HepG2 (cell line): Measurements from ENCODE around the gene APLNR. TPM values are rescaled to one million over a fixed set of nuclear protein-coding genes. Genes with fewer than 3 reads are reported as not detected.

Source experiments
- ATAC-seq: fragments of 200-7000 bp; cut with Tn5 transposase; 3 replicates; pipeline ENCODE4 v1.9.1; 2020; ENCODE audit warnings: mild to moderate bottlenecking, moderate library complexity
- BruUV-seq: library from RNA; stranded (reverse); fragments of 400-500 nt; replicated peaks from 2 replicates; lab custom pipeline; 2021; lab: Mats Ljungman, UMichigan
- CTCF ChIA-PET: fragments of 300-600 bp; formaldehyde crosslinking; extraction: SDS; loops from one replicate; lab custom pipeline; 2021; ENCODE audit warnings: low total read pairs, inconsistent platforms, low intra/inter-chr PET ratio; lab: Yijun Ruan, JAX
- POLR2A ChIA-PET: fragments of 350-600 bp; sonication (Branson Sonifier 250); formaldehyde crosslinking; loops from one replicate; lab custom pipeline; 2020; ENCODE audit warnings: antibody characterized with exemption, inconsistent platforms; lab: Yijun Ruan, JAX
- DNase-seq: peaks from one replicate; pipeline ENCODE4 v3.0.0-alpha.2; 2015; ENCODE audit warnings: low spot score
- FAIRE-seq: peaks from 3 replicates; lab custom pipeline; 2011; peaks lifted over from hg19 to GRCh38; lab: Jason Lieb, UNC
- H2AFZ ChIP-seq: one replicate; pipeline ENCODE4 v1.6.1; 2011; ENCODE audit warnings: low read length, inconsistent platforms
- H3K27ac ChIP-seq: fragments of 300-600 bp; 3 replicates; pipeline ENCODE4 v1.8.0; 2011; ENCODE audit warnings: mixed run types, mild to moderate bottlenecking, mixed read lengths, low read length, inconsistent platforms; ENCODE audit not compliant: insufficient read depth; ENCODE audit errors: extremely low read length
- H3K27me3 ChIP-seq, 2 experiments: fragments of 200-600 bp in 1 of 2; 2 replicates in 1 of 2; 3 replicates in 1 of 2; pipeline versions ENCODE4 v1.6.0 to v1.8.0; 2011; ENCODE audit warnings: low read length in 2 of 2, mild to moderate bottlenecking in 2 of 2, moderate library complexity in 2 of 2, inconsistent platforms in 1 of 2; ENCODE audit not compliant: insufficient read depth in 2 of 2, control insufficient read depth in 1 of 2
- H3K36me3 ChIP-seq, 2 experiments: fragments of 200-600 bp in 1 of 2; replicated peaks in 1 of 2; 2 replicates in 1 of 2; 3 replicates in 1 of 2; pipeline versions ENCODE4 v1.5.1 to v1.8.0; 2011; ENCODE audit warnings: low read length in 2 of 2, inconsistent platforms in 1 of 2; ENCODE audit not compliant: insufficient read depth in 2 of 2, control insufficient read depth in 1 of 2
- H3K4me1 ChIP-seq: 2 replicates; pipeline ENCODE4 v1.5.1; 2012; ENCODE audit warnings: low read length, inconsistent platforms; ENCODE audit not compliant: insufficient read depth
- H3K4me2 ChIP-seq: 2 replicates; pipeline ENCODE4 v1.6.0; 2011; ENCODE audit warnings: low read depth, low read length, inconsistent platforms
- H3K4me3 ChIP-seq, 3 experiments: fragments of 200-600 bp in 1 of 3; sonication (generic), shearing (Covaris generic) in 1 of 3; replicated peaks in 1 of 3; 2 replicates each; pipeline ENCODE4 v1.5.1; 2011 to 2016; ENCODE audit warnings: low read length in 3 of 3, inconsistent platforms in 2 of 3, low read depth in 2 of 3, mild to moderate bottlenecking in 2 of 3, control low read depth in 1 of 3, mixed read lengths in 1 of 3; ENCODE audit not compliant: insufficient read depth in 1 of 3
- H3K79me2 ChIP-seq: one replicate; pipeline ENCODE4 v1.6.1; 2011; ENCODE audit warnings: low read length, inconsistent platforms; ENCODE audit not compliant: insufficient read depth
- H3K9ac ChIP-seq: 2 replicates; pipeline ENCODE4 v1.6.0; 2011; ENCODE audit warnings: mild to moderate bottlenecking, low read depth, low read length, inconsistent platforms; ENCODE audit not compliant: insufficient read depth
- H3K9me3 ChIP-seq: 2 replicates; pipeline ENCODE4 v1.5.1; 2012; ENCODE audit warnings: mild to moderate bottlenecking, low read length
- H4K20me1 ChIP-seq: 2 replicates; pipeline ENCODE4 v1.6.0; 2011; ENCODE audit warnings: inconsistent platforms, mild to moderate bottlenecking, low read length, moderate library complexity; ENCODE audit not compliant: insufficient read depth
- CBX1 ChIP-seq: IDR thresholded peaks from one replicate; pipeline ENCODE4 v1.6.1; 2016; ENCODE audit warnings: antibody characterized with exemption, low read depth
- CC2D1A ChIP-seq: sonication (generic); formaldehyde crosslinking; IDR thresholded peaks from 2 replicates; pipeline ENCODE4 v1.8.1; 2023; ENCODE audit warnings: mild to moderate bottlenecking, missing genetic modification reagents
- CEBPB ChIP-seq: IDR thresholded peaks from 2 replicates; pipeline ENCODE4 v1.6.1; 2011; ENCODE audit warnings: low read depth, low read length, improper control_type of control experiment, borderline replicate concordance
- ETV5 ChIP-seq: IDR thresholded peaks from 2 replicates; pipeline ENCODE4 v1.6.1; 2018; ENCODE audit warnings: missing biosample characterization, missing genetic modification reagents, inconsistent platforms, borderline replicate concordance
- HNF4A ChIP-seq: sonication (generic); formaldehyde crosslinking; IDR thresholded peaks from 2 replicates; pipeline ENCODE4 v1.4.0; 2020; ENCODE audit warnings: missing genetic modification reagents
- NFKBIZ ChIP-seq: IDR thresholded peaks from 2 replicates; pipeline ENCODE4 v1.6.1; 2018; ENCODE audit warnings: missing genetic modification reagents, missing compliant biosample characterization
- NR2F1 ChIP-seq, 2 experiments: fragments of 450-650 bp in 1 of 2; formaldehyde crosslinking in 1 of 2; IDR thresholded peaks; 2 replicates each; pipeline versions ENCODE4 v1.5.0 to v1.6.1; 2016 to 2020; ENCODE audit warnings: mild to moderate bottlenecking in 1 of 2, missing compliant biosample characterization in 1 of 2, missing genetic modification reagents in 1 of 2, moderate library complexity in 1 of 2
- NR2F6 ChIP-seq, 2 experiments: IDR thresholded peaks; 2 replicates each; pipeline ENCODE4 v1.6.1; 2016; ENCODE audit warnings: antibody characterized with exemption in 1 of 2, mild to moderate bottlenecking in 1 of 2
- PCBP1 ChIP-seq: fragments of 200-400 bp; formaldehyde crosslinking; IDR thresholded peaks from 2 replicates; pipeline ENCODE4 v1.6.1; 2017; ENCODE audit warnings: mild to moderate bottlenecking, low read depth, low read length, borderline replicate concordance
- SETDB1 ChIP-seq: sonication (generic); formaldehyde crosslinking; IDR thresholded peaks from 2 replicates; pipeline ENCODE4 v1.5.1; 2020; ENCODE audit warnings: missing genetic modification reagents, mild to moderate bottlenecking, borderline replicate concordance
- SOX13 ChIP-seq, 3 experiments: fragments of 450-650 bp in 1 of 3; sonication (generic) in 1 of 3; formaldehyde crosslinking in 1 of 3; IDR thresholded peaks in 2 of 3; conservative IDR thresholded peaks in 1 of 3; 2 replicates each; pipeline versions ENCODE4 v1.5.0 to v1.6.1; 2016 to 2020; ENCODE audit warnings: antibody characterized with exemption in 1 of 3, mild to moderate bottlenecking in 1 of 3, missing compliant biosample characterization in 1 of 3, missing genetic modification reagents in 1 of 3, moderate library complexity in 1 of 3
- SOX6 ChIP-seq, 2 experiments: fragments of 450-650 bp in 1 of 2; sonication (generic) in 1 of 2; formaldehyde crosslinking in 1 of 2; IDR thresholded peaks; 2 replicates each; pipeline versions ENCODE4 v1.4.0 to v1.6.1; 2017 to 2020; ENCODE audit warnings: antibody characterized with exemption in 1 of 2, mild to moderate bottlenecking in 1 of 2, missing genetic modification reagents in 1 of 2
- SP5 ChIP-seq: IDR thresholded peaks from 2 replicates; pipeline ENCODE4 v1.6.1; 2016; ENCODE audit warnings: low read depth, borderline replicate concordance
- TGIF2 ChIP-seq: IDR thresholded peaks from 2 replicates; pipeline ENCODE4 v1.6.1; 2016; ENCODE audit warnings: control low read depth, missing compliant biosample characterization
- ZNF124 ChIP-seq: sonication (generic); formaldehyde crosslinking; IDR thresholded peaks from 2 replicates; pipeline ENCODE4 v1.4.0; 2020; ENCODE audit warnings: missing genetic modification reagents
- ZNF30 ChIP-seq: sonication (generic); formaldehyde crosslinking; IDR thresholded peaks from 2 replicates; pipeline ENCODE4 v1.5.0; 2020; ENCODE audit warnings: mild to moderate bottlenecking, missing genetic modification reagents
- ZNF367 ChIP-seq: sonication (generic); formaldehyde crosslinking; IDR thresholded peaks from 2 replicates; pipeline ENCODE4 v1.4.0; 2020; ENCODE audit warnings: missing genetic modification reagents, borderline replicate concordance
- ZNF446 ChIP-seq: sonication (generic); formaldehyde crosslinking; IDR thresholded peaks from 2 replicates; pipeline ENCODE4 v1.5.0; 2020; ENCODE audit warnings: mild to moderate bottlenecking, missing genetic modification reagents
- ZNF556 ChIP-seq: sonication (generic); formaldehyde crosslinking; IDR thresholded peaks from 2 replicates; pipeline ENCODE4 v1.4.0; 2020; ENCODE audit warnings: mild to moderate bottlenecking, missing genetic modification reagents, borderline replicate concordance
- ZNF567 ChIP-seq: sonication (generic); formaldehyde crosslinking; IDR thresholded peaks from 2 replicates; pipeline ENCODE4 v1.8.1; 2023; ENCODE audit warnings: mild to moderate bottlenecking, missing genetic modification reagents, borderline replicate concordance
- ZNF879 ChIP-seq: sonication (generic); formaldehyde crosslinking; IDR thresholded peaks from 2 replicates; pipeline ENCODE4 v1.8.1; 2023; ENCODE audit warnings: missing genetic modification reagents
- WGBS: methylation state at CpG from one replicate; pipeline ENCODE4 v1.1.6; 2017; ENCODE audit warnings: low lambda C conversion rate; 5-methylcytosine and 5-hydroxymethylcytosine counted together
- in situ Hi-C: cut with HindIII; loops from 2 replicates; pipeline ENCODE4 v1.10.0; 2017; ENCODE audit warnings: low pct_unique_long_range_greater_than_20kb; ENCODE audit not compliant: extremely low pct_ligation_motif_present
- intact Hi-C: fragments of 100-400 bp; cut with micrococcal nuclease; formaldehyde crosslinking; loops from one replicate; pipeline ENCODE4 v1.10.0; 2022; ENCODE audit not compliant: unreplicated experiment
- polyA plus RNA-seq, 8 experiments: library from polyadenylated mRNA; depleted of rRNA in 3 of 8; stranded (reverse) in 7 of 8; unstranded in 1 of 8; fragments of >200 nt; fragmentation: Illumina TruSeq in 4 of 8; extraction: Trizol in 4 of 8; gene quantifications; 2 replicates each; pipeline versions ENCODE4 v1.2.1 to v1.2.3, GENCODE V29; 2011 to 2016; ENCODE audit warnings: low read depth in 4 of 8, missing spikeins in 1 of 8, mixed read lengths in 1 of 8; ENCODE audit not compliant: insufficient read depth in 1 of 8
- total RNA-seq, 5 experiments: library from RNA; depleted of rRNA; stranded (reverse); fragments of >200 nt; fragmentation: Illumina TruSeq; extraction: Trizol; gene quantifications; 2 replicates each; pipeline ENCODE4 v1.2.3, GENCODE V29; 2016; ENCODE audit warnings: low read depth in 1 of 5

The APLNR gene
- total and polyA plus RNA-seq, 2 of the 13 experiments (the other 11 are each of a cell fraction or from before 2014, with no cell fraction given), result not detected

- Histone ChIP-seq H3K9ac (no peak overlapping the region), H3K4me1 (no peaks in the 10 kb centered on the region), H2AFZ (no peak overlapping the region), H3K27ac (no peak overlapping the region), H3K9me3 (no peaks in the 10 kb centered on the region), H3K79me2 (no peaks in the 10 kb centered on the region), H4K20me1 (no peaks in the 10 kb centered on the region), H3K36me3 (no peaks in the 10 kb centered on the region), H3K27me3 (peaks cover 1 to 24% of the 10 kb centered on the region in 2 experiments; a peak in 2 of 5 replicates), H3K4me3 (no peak overlapping the region), H3K4me2 (no peak overlapping the region)
- ChIA-PET CTCF (no interaction called here), POLR2A (no interaction called here)
- no peak for TF ChIP-seq CBX1
- no TSS peak for BruUV-seq
- FAIRE-seq (no peak), DNase-seq (no peak), ATAC-seq (no peak)
- 59% methylated on average over 7 of the region's 7 CpGs for WGBS
- in situ Hi-C loops, result no loop called here
- intact Hi-C loops, result no loop called here
These were observed 36.1 kb downstream of the APLNR start for GRCh38 chr11:57200917-57201316.

- POLR2A ChIA-PET, result no interaction called here
- no TSS peak for BruUV-seq
- WGBS, result 49% methylated on average over 7 of the region's 11 CpGs
- TF ChIP-seq HNF4A (CRISPR knock-in tag) (peak; percentile 86), SETDB1 (CRISPR knock-in tag) (no peak), CC2D1A (CRISPR knock-in tag) (no peak), NFKBIZ (CRISPR knock-in tag) (no peak), NR2F1 (CRISPR knock-in tag; IDR thresholded peaks at IDR 0.05) (peak; percentile 77 to 81), ZNF567 (CRISPR knock-in tag) (no peak), TGIF2 (CRISPR knock-in tag) (no peak), ZNF556 (no peak), CEBPB (peak; percentile 76; the same call in 1 of the 2 replicates), ZNF879 (no peak), ZNF446 (CRISPR knock-in tag) (no peak), ETV5 (CRISPR knock-in tag) (peak; percentile 77; the same call in 1 of the 2 replicates), SOX13 (IDR thresholded peaks at IDR 0.05) (no peak), SOX13 (CRISPR knock-in tag; conservative IDR thresholded peaks at IDR 0.05 in 1 of 2, IDR thresholded peaks at IDR 0.05 in 1 of 2) (peak in 1 of 2 experiments; percentile 27; a peak in 1 of 4 replicates), ZNF30 (CRISPR knock-in tag) (no peak), PCBP1 (no peak), ZNF367 (CRISPR knock-in tag) (no peak), NR2F6 (IDR thresholded peaks at IDR 0.05) (peak; percentile 81), NR2F6 (CRISPR knock-in tag; IDR thresholded peaks at IDR 0.05) (peak; percentile 81), ZNF124 (CRISPR knock-in tag) (no peak), SP5 (CRISPR knock-in tag) (peak; percentile 54; the same call in 1 of the 2 replicates), SOX6 (IDR thresholded peaks at IDR 0.05) (no peak), SOX6 (CRISPR knock-in tag; IDR thresholded peaks at IDR 0.05) (no peak)
These were observed 37.7 kb downstream of the APLNR start for GRCh38 chr11:57199330-57199729.

More at GRCh38 chr11:57199330-57199729, 37.7 kb downstream of the APLNR start:
- FAIRE-seq, result no peak
- Histone ChIP-seq H3K27me3 (peaks cover 1 to 20% of the 10 kb centered on the region in 2 experiments; a peak in 2 of 5 replicates), H3K9me3 (no peaks in the 10 kb centered on the region), H4K20me1 (no peaks in the 10 kb centered on the region), H3K9ac (no peak overlapping the region), H3K4me3 (no peak overlapping the region), H3K4me2 (no peak overlapping the region), H2AFZ (no peak overlapping the region), H3K79me2 (no peaks in the 10 kb centered on the region), H3K36me3 (no peaks in the 10 kb centered on the region), H3K27ac (no peak overlapping the region), H3K4me1 (no peaks in the 10 kb centered on the region)
- in situ Hi-C loops, result no loop called here
- peak; percentile 33 for DNase-seq
- intact Hi-C loops, result no loop called here
- ATAC-seq, result peak; percentile 89
- CTCF ChIA-PET, result no interaction called here
